ENCODE results near the gene FAM184B.

Gene FAM184B

DNA sequence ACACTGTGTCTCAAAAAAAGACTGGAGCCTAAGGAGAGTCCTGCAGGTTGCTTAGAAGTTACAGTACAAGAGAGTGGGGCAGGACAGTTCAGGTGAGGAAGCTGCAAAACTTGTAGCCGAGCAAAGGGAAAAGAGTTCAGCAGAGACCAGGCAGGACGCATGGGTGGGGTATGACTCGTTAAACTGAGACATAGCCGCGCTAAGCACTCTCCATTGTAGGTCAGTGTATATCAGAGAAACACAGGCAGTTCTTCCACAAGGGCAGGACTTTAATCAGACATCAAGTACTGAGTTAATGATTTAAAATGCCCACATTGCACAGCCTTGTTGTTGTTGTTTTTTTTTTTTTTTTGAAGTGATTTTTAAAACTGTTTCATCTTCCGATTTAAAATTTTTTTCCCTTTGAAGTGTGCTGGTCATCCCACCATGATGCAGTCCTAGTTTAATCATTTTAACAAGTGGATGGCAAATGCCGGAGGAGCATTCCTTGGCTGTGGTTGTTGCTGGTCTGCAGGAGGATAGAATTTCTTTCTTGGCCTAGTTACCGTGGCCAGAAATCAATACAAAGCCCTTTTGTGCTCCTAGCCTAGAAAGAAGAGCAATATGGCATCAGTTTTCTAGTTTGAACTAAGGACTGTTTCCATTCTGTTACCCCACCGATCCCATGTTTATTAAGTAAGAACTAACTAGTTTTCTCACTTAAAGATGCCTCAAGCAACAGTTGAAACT lies 194.2 kb downstream of the FAM184B start:
- no peaks in the 10 kb centered on the region for H3K27me3 Mint-ChIP-seq (ENCODE audit: low read depth)
- H3K4me1 Mint-ChIP-seq (ENCODE audit: low read depth), result peaks cover 16% of the 10 kb centered on the region
- peaks cover 55% of the 10 kb centered on the region for H3K36me3 Mint-ChIP-seq (ENCODE audit: low read depth)
- H3K27ac Mint-ChIP-seq, result no peak overlapping the region
- H3K4me3 Mint-ChIP-seq, result no peak overlapping the region
- H3K9me3 Mint-ChIP-seq, result no peaks in the 10 kb centered on the region

DNA sequence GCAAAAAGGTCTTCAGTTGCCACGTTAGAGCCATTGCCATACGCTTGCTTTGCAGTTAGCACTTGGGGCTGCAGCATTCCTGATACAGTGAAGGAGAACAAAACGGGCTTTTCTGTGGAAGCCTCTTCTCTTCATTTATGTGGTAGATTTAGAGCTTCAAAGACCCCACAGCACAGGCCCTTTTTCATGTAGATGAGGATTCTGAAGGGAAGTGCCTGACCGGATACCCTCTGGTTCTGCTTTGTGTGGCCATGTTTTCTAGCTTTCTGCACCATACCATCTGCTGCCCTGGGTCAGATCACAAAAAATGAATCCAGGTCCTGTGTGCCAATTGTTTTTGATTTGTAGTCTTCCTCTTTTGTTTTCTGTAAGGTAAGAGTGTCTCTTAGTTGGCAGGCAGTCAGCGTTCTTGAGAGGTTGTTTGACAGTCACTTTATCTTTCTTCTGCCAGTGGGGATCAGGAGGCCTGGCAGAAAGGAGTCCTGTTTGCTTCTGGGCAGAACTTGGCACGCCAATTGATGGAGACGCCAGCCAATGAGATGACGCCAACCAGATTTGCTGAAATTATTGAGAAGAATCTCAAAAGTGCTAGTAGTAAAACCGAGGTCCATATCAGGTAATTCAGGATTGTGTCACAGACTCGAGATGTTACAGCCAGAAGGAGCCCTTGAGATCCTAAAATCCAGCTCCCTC lies 196.8 kb downstream of the FAM184B start:
- Mint-ChIP-seq H3K27me3 (ENCODE audit: low read depth) (no peaks in the 10 kb centered on the region), H3K36me3 (ENCODE audit: low read depth) (peaks cover 56% of the 10 kb centered on the region), H3K4me1 (ENCODE audit: low read depth) (peaks cover 23% of the 10 kb centered on the region), H3K27ac (no peak overlapping the region), H3K4me3 (no peak overlapping the region), H3K9me3 (no peaks in the 10 kb centered on the region)

DNA sequence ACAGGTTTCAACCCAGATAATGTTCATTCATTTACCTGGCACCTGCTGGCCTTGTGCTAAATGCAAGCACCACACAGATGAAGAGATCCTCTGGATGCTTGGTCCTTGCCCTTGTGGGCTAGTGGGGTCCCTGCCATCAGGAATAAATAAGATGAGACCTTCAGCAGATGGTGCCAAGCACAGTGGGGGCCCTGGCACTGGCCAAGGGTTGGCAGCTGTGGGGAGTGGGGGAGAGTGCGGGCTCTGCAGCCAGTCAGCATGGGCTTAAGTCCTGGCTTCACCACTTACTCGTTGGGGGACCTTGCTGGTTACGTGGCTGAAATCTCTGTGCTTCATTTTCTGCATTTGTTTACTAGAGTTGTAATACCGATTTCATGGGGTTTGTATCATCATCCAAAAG lies 197.5 kb downstream of the FAM184B start:
- Mint-ChIP-seq H3K36me3 (ENCODE audit: low read depth) (peaks cover 56% of the 10 kb centered on the region), H3K27me3 (ENCODE audit: low read depth) (no peaks in the 10 kb centered on the region), H3K4me3 (no peak overlapping the region), H3K9me3 (no peaks in the 10 kb centered on the region), H3K27ac (no peak overlapping the region), H3K4me1 (ENCODE audit: low read depth) (peaks cover 29% of the 10 kb centered on the region)

DNA sequence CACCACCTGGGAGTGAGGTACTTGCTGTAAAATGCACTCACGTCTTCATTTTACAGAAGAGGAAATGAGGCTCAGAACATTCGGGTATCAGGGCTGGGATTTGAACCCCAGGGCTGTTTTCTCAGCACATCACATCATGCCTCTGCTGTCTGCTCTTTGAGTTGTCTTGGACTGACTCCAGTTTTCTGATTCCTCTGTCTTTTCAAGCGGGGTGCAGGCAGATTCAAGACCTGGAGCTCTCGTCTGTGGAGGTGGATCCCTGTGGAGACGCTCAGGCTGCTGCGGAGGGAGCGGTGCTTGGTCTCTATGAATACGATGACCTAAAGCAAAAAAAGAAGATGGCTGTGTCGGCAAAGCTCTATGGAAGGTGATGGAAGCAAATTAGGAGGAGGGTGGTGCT lies 198.1 kb downstream of the FAM184B start:
- Mint-ChIP-seq H3K36me3 (ENCODE audit: low read depth) (peaks cover 55% of the 10 kb centered on the region), H3K27me3 (ENCODE audit: low read depth) (no peaks in the 10 kb centered on the region), H3K27ac (peak overlapping the region; percentile 8), H3K4me3 (no peak overlapping the region), H3K9me3 (no peaks in the 10 kb centered on the region), H3K4me1 (ENCODE audit: low read depth) (peaks cover 35% of the 10 kb centered on the region)

DNA sequence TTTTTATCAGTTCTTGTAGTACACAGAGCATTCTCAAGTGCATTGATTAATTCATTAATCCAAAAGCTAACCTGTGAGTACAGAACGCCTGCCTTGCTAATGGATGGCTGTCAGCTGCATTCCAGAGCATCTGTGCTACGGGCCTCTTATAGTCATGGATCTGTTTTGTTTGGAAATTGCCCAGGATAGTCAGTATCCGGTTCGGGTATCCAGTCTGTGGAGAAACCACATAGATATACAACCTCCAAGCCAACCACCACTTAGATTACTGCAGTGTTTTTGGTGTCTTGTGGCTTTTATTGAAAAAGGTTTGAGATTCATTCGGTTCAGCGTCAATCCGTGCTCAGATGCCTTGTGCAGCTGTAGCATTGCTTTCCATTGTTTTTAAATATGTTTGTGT lies 200.5 kb downstream of the FAM184B start:
- no peaks in the 10 kb centered on the region for H3K9me3 Mint-ChIP-seq
- no peak overlapping the region for H3K4me3 Mint-ChIP-seq
- no peaks in the 10 kb centered on the region for H3K27me3 Mint-ChIP-seq (ENCODE audit: low read depth)
- peaks cover 42% of the 10 kb centered on the region for H3K36me3 Mint-ChIP-seq (ENCODE audit: low read depth)
- peaks cover 40% of the 10 kb centered on the region for H3K4me1 Mint-ChIP-seq (ENCODE audit: low read depth)
- H3K27ac Mint-ChIP-seq, result peak overlapping the region; percentile 45
